Stomach (tissue), 9 donors: ENCODE data around the gene DNM3. TPM values are rescaled to one million over a fixed set of nuclear protein-coding genes. Genes with fewer than 3 reads are reported as not detected.

Experiments used
- DNase-seq, 2 donors: peaks; one replicate each; pipeline versions ENCODE4 v3.0.0 to v3.0.0-alpha.2; 2013 to 2019
- H3K27ac ChIP-seq, 5 donors: fragments of 200-600 bp in 4 of 5; sonication (generic) in 4 of 5; one replicate each; pipeline ENCODE4 v1.5.1; 2013 to 2019; ENCODE audit warnings: mild to moderate bottlenecking in 1 of 5, moderate library complexity in 1 of 5
- H3K27me3 ChIP-seq, 3 donors: fragments of 200-600 bp; sonication (generic); one replicate each; pipeline ENCODE4 v1.5.1; 2017 to 2019; ENCODE audit warnings: mixed run types in 1 of 3
- H3K36me3 ChIP-seq, 4 donors: fragments of 200-600 bp; sonication (generic); 1 replicate in 3 of 4; 2 replicates in 1 of 4; pipeline ENCODE4 v1.5.1; 2016 to 2019
- H3K4me1 ChIP-seq, 4 donors: fragments of 200-600 bp; sonication (generic); one replicate each; pipeline ENCODE4 v1.5.1; 2016 to 2019
- H3K4me3 ChIP-seq, 4 donors: fragments of 200-600 bp; sonication (generic) in 3 of 4; one replicate each; pipeline ENCODE4 v1.5.1; 2016 to 2019; ENCODE audit warnings: mild to moderate bottlenecking in 1 of 4
- H3K9me3 ChIP-seq, 4 donors: fragments of 200-600 bp; sonication (generic); one replicate each; pipeline ENCODE4 v1.5.1; 2016 to 2019
- CTCF ChIP-seq, 7 experiments: fragments of 450-650 bp in 4 of 7; fragments of 200-600 bp in 3 of 7; sonication (generic) in 3 of 7; IDR thresholded peaks; one replicate each; pipeline ENCODE4 v1.5.1; 2016 to 2019; ENCODE audit warnings: antibody characterized with exemption in 7 of 7, control low read depth in 2 of 7, mild to moderate bottlenecking in 1 of 7
- EP300 ChIP-seq: sonication (generic); formaldehyde crosslinking; IDR thresholded peaks from one replicate; pipeline ENCODE4 v1.6.1; 2017; ENCODE audit warnings: antibody characterized with exemption
- POLR2A ChIP-seq, 4 donors: fragments of 450-650 bp; IDR thresholded peaks; one replicate each; pipeline ENCODE4 v1.6.1; 2016; ENCODE audit warnings: antibody characterized with exemption in 4 of 4, control low read depth in 2 of 4, mild to moderate bottlenecking in 1 of 4, moderate library complexity in 1 of 4
- POLR2AphosphoS5 ChIP-seq, 3 donors: sonication (generic); formaldehyde crosslinking; IDR thresholded peaks; one replicate each; pipeline ENCODE4 v1.6.1; 2016; ENCODE audit warnings: antibody characterized with exemption in 3 of 3
- WGBS, 5 donors: extraction: QIAGEN DNeasy Blood & Tissue Kit in 3 of 5; methylation state at CpG; one replicate each; pipeline versions ENCODE4 v1.1.5 to v1.1.7; 2013 to 2018; 5-methylcytosine and 5-hydroxymethylcytosine counted together
- intact Hi-C: fragments of 100-400 bp; cut with DNase I; formaldehyde crosslinking; loops from one replicate; pipeline ENCODE4 v1.15.1; 2023; ENCODE audit warnings: low total_unique reads
- polyA plus RNA-seq, 3 donors: library from polyadenylated mRNA; stranded (reverse); fragments of 200-250 nt; gene quantifications; one replicate each; pipeline ENCODE4 v1.2.3, GENCODE V29; 2013
- total RNA-seq, 5 donors: library from RNA; depleted of rRNA; stranded (reverse); fragments of >200 nt; gene quantifications; one replicate each; pipeline versions ENCODE4 v1.1.0 to v1.2.3, GENCODE V29; 2014 to 2016
- donor health status: healthy with polysubstance abuse.
- donor health status: Bipolar disorder and iron deficiency.
- donor health status: healthy.

Gene DNM3
- total and polyA plus RNA-seq, 8 donors: 0.58 to 13.8 (median 2.2) TPM

GRCh38 chr1:172279939-172280636 lies 438.8 kb downstream of the DNM3 start:
- H3K36me3 ChIP-seq: no peaks in the 10 kb centered on the region
- H3K9me3 ChIP-seq: no peaks in the 10 kb centered on the region
- no peaks in the 10 kb centered on the region for H3K27me3 ChIP-seq
- peaks cover 0 to 5% (median 2%) of the 10 kb centered on the region in 4 donors for H3K4me1 ChIP-seq
- no peak for TF ChIP-seq POLR2A (IDR thresholded peaks at IDR 0.05)
- no peak for TF ChIP-seq EP300
- no peak for TF ChIP-seq POLR2AphosphoS5 (IDR thresholded peaks at IDR 0.05)
- TF ChIP-seq CTCF (IDR thresholded peaks at IDR 0.05): no peak
- WGBS, 5 donors: 83 to 95% (median 88%) methylated on average over 4 of the region's 4 CpGs
- no peak for DNase-seq
- intact Hi-C loops: no loop called here
- no peak overlapping the region for H3K27ac ChIP-seq
- H3K4me3 ChIP-seq: no peak overlapping the region

- no peaks in the 10 kb centered on the region for H3K36me3 ChIP-seq
- H3K4me1 ChIP-seq: peaks cover 0 to 15% (median 3%) of the 10 kb centered on the region in 4 donors
- no peak overlapping the region for H3K4me3 ChIP-seq
- no peaks in the 10 kb centered on the region for H3K27me3 ChIP-seq
- H3K9me3 ChIP-seq: no peaks in the 10 kb centered on the region
- no peak overlapping the region for H3K27ac ChIP-seq
- TF ChIP-seq POLR2AphosphoS5 (IDR thresholded peaks at IDR 0.05) (no peak), EP300 (no peak), POLR2A (IDR thresholded peaks at IDR 0.05) (no peak), CTCF (IDR thresholded peaks at IDR 0.05) (no peak)
- DNase-seq: no peak
- WGBS, 5 donors: 81 to 93% (median 84%) methylated on average over 2 of the region's 2 CpGs
- intact Hi-C loops: no loop called here
These were observed 442.5 kb downstream of the DNM3 start for GRCh38 chr1:172283766-172284165.

GRCh38 chr1:172286629-172287076 lies 445.4 kb downstream of the DNM3 start:
- H3K9me3 ChIP-seq: no peaks in the 10 kb centered on the region
- intact Hi-C loops: no loop called here
- H3K27me3 ChIP-seq: no peaks in the 10 kb centered on the region
- peaks cover 0 to 15% (median 3%) of the 10 kb centered on the region in 4 donors for H3K4me1 ChIP-seq
- H3K4me3 ChIP-seq: no peak overlapping the region
- H3K36me3 ChIP-seq: no peaks in the 10 kb centered on the region
- no peak for DNase-seq
- peak overlapping the region in 2 of 5 donors; percentile 21 to 60 for H3K27ac ChIP-seq
- no peak for TF ChIP-seq CTCF (IDR thresholded peaks at IDR 0.05)
- no peak for TF ChIP-seq POLR2A (IDR thresholded peaks at IDR 0.05)
- TF ChIP-seq POLR2AphosphoS5 (IDR thresholded peaks at IDR 0.05): peak in 1 of 3 donors; percentile 65
- TF ChIP-seq EP300: no peak
- 52 to 73% (median 66%) methylated on average over 2 of the region's 2 CpGs for whole genome bisulfite sequencing, 5 donors

- Histone ChIP-seq H3K4me3 (no peak overlapping the region), H3K4me1 (peaks cover 0 to 15% (median 3%) of the 10 kb centered on the region in 4 donors), H3K9me3 (no peaks in the 10 kb centered on the region), H3K27me3 (no peaks in the 10 kb centered on the region), H3K27ac (peak overlapping the region in 2 of 5 donors; percentile 21 to 60), H3K36me3 (no peaks in the 10 kb centered on the region)
- intact Hi-C loops: no loop called here
- TF ChIP-seq EP300: no peak
- TF ChIP-seq POLR2A (IDR thresholded peaks at IDR 0.05): no peak
- TF ChIP-seq CTCF (IDR thresholded peaks at IDR 0.05): no peak
- peak in 1 of 3 donors; percentile 46 for TF ChIP-seq POLR2AphosphoS5 (IDR thresholded peaks at IDR 0.05)
- peak in 1 of 2 donors; percentile 28 for DNase-seq
These were observed 445.9 kb downstream of the DNM3 start for GRCh38 chr1:172287208-172287607.
